Choroid plexus epithelial cell (primary cell): Measurements from ENCODE around the gene INTS7.

ENCODE experiments used
- DNase-seq: peaks from one replicate; pipeline ENCODE4 v3.0.0-alpha.2; 2010; ENCODE audit warnings: low read depth
- H3K4me3 ChIP-seq: 2 replicates; pipeline ENCODE4 v1.5.1; 2011; ENCODE audit warnings: low read depth, mild to moderate bottlenecking, control low read depth, low read length, moderate library complexity
- CTCF ChIP-seq: conservative IDR thresholded peaks from 2 replicates; pipeline ENCODE4 v1.5.1; 2011; ENCODE audit warnings: low read depth, mild to moderate bottlenecking, control low read depth, inconsistent platforms, low read length, moderate library complexity

Gene INTS7

GRCh38 chr1:211912038-211912437 is 123.3 kb downstream of the INTS7 start:
- H3K4me3 ChIP-seq = no peak overlapping the region

GRCh38 chr1:211910913-211911485 is 124.4 kb downstream of the INTS7 start:
- no peak for TF ChIP-seq CTCF

More at GRCh38 chr1:211912038-211912437, 123.3 kb downstream of the INTS7 start:
- TF ChIP-seq CTCF = no peak
- no peak for DNase-seq

GRCh38 chr1:211910113-211910884 is 125.1 kb downstream of the INTS7 start:
- TF ChIP-seq CTCF = no peak

More at GRCh38 chr1:211910913-211911485, 124.4 kb downstream of the INTS7 start:
- DNase-seq = no peak
- no peak overlapping the region for H3K4me3 ChIP-seq

GRCh38 chr1:211909395-211909794 is 126.0 kb downstream of the INTS7 start:
- no peak overlapping the region for H3K4me3 ChIP-seq
- no peak for DNase-seq
- no peak for TF ChIP-seq CTCF

More at GRCh38 chr1:211910113-211910884, 125.1 kb downstream of the INTS7 start:
- H3K4me3 ChIP-seq = no peak overlapping the region
- no peak for DNase-seq

GRCh38 chr1:211908951-211909350 is 126.4 kb downstream of the INTS7 start:
- no peak for DNase-seq
- H3K4me3 ChIP-seq = no peak overlapping the region
- no peak for TF ChIP-seq CTCF

GRCh38 chr1:211908453-211908852 is 126.9 kb downstream of the INTS7 start:
- H3K4me3 ChIP-seq = no peak overlapping the region
- no peak for DNase-seq

More at GRCh38 chr1:211908453-211908852, 126.9 kb downstream of the INTS7 start:
- no peak for TF ChIP-seq CTCF
